Measurements from ENCODE around the gene ZNF662.

DNA sequence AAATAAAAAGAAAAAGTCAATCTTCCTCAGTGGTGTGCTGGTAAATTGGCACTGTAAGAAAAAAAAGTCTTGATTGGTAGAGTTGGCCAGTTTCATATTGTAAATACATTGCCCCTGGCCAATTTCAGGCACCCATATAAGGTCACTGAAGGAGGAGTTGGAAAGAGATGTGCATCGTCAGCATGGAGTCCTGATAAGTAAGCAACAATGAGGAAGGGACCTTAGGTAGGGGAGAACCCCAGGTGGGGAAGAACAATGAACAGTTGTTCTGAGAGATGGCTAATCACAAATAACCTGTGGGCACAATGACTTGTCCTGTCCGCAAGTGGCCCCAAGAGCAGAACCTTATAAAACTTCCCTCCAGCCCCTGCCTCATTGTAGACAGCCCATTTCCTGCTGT lies 21.6 kb upstream of the ZNF662 start:
- TF ChIP-seq, protein P1, sequence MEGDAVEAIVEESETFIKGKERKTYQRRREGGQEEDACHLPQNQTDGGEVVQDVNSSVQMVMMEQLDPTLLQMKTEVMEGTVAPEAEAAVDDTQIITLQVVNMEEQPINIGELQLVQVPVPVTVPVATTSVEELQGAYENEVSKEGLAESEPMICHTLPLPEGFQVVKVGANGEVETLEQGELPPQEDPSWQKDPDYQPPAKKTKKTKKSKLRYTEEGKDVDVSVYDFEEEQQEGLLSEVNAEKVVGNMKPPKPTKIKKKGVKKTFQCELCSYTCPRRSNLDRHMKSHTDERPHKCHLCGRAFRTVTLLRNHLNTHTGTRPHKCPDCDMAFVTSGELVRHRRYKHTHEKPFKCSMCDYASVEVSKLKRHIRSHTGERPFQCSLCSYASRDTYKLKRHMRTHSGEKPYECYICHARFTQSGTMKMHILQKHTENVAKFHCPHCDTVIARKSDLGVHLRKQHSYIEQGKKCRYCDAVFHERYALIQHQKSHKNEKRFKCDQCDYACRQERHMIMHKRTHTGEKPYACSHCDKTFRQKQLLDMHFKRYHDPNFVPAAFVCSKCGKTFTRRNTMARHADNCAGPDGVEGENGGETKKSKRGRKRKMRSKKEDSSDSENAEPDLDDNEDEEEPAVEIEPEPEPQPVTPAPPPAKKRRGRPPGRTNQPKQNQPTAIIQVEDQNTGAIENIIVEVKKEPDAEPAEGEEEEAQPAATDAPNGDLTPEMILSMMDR (conservative IDR thresholded peaks at IDR 0.05; ENCODE audit: low read depth, low read length), result no peak
- no peak for TF ChIP-seq EZH2 (IDR thresholded peaks at IDR 0.05; ENCODE audit: low read length, unreplicated experiment)
- TF ChIP-seq EZH2phosphoT487 (IDR thresholded peaks at IDR 0.05; ENCODE audit: borderline replicate concordance, low read length), result no peak

Measured in PC-3 (cell line).